K562 (cell line): Measurements from ENCODE around the gene TMEM126B.

Experiments used
- RHOXF2B ChIP-seq: fragments of 250-450 bp; sonication (Bioruptor Pico); conservative IDR thresholded peaks from 2 replicates; pipeline ENCODE4 v1.5.1; 2021
- ZBTB49 ChIP-seq: sonication (generic); formaldehyde crosslinking; IDR thresholded peaks from 2 replicates; pipeline ENCODE4 v1.8.0; 2022; ENCODE audit warnings: missing genetic modification reagents, mild to moderate bottlenecking, borderline replicate concordance
- TF ChIP-seq, protein P1 (sequence below), 3 experiments: fragments of 200-800 bp in 1 of 3; fragments of 250-450 bp in 1 of 3; fragments of 450-650 bp in 1 of 3; sonication (Bioruptor Pico) in 1 of 3; sonication (Bioruptor generic) in 1 of 3; formaldehyde crosslinking in 1 of 3; IDR thresholded peaks; 2 replicates each; pipeline versions ENCODE4 v1.6.1 to v1.8.0; 2016 to 2022; ENCODE audit warnings: mild to moderate bottlenecking in 2 of 3, missing genetic modification characterization in 2 of 3, missing compliant biosample characterization in 1 of 3, moderate library complexity in 1 of 3

DNA sequence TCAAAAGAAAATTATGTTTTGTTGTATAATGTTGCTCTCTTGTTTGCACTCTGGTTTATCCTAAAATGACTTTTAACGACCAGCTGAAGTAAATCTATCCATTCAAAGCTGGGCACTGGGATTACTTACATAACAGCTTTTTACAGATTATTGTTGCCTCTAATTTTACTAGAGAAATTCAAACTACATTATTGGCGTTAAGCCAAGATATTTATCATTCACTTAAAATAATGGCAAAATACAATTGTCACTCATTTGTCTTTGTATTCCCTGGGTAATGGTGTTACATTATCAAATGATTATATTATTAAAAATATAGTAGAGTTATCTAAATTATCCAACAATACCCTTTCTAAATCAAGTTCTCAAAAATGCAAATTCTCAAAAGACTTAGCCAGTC is 31.5 kb upstream of the TMEM126B start:
- no peak for TF ChIP-seq RHOXF2B (CRISPR knock-in tag)
- TF ChIP-seq, protein P1, sequence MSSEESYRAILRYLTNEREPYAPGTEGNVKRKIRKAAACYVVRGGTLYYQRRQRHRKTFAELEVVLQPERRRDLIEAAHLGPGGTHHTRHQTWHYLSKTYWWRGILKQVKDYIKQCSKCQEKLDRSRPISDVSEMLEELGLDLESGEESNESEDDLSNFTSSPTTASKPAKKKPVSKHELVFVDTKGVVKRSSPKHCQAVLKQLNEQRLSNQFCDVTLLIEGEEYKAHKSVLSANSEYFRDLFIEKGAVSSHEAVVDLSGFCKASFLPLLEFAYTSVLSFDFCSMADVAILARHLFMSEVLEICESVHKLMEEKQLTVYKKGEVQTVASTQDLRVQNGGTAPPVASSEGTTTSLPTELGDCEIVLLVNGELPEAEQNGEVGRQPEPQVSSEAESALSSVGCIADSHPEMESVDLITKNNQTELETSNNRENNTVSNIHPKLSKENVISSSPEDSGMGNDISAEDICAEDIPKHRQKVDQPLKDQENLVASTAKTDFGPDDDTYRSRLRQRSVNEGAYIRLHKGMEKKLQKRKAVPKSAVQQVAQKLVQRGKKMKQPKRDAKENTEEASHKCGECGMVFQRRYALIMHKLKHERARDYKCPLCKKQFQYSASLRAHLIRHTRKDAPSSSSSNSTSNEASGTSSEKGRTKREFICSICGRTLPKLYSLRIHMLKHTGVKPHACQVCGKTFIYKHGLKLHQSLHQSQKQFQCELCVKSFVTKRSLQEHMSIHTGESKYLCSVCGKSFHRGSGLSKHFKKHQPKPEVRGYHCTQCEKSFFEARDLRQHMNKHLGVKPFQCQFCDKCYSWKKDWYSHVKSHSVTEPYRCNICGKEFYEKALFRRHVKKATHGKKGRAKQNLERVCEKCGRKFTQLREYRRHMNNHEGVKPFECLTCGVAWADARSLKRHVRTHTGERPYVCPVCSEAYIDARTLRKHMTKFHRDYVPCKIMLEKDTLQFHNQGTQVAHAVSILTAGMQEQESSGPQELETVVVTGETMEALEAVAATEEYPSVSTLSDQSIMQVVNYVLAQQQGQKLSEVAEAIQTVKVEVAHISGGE (CRISPR knock-in tag; IDR thresholded peaks at IDR 0.05), result no peak
- no peak for TF ChIP-seq ZBTB49 (CRISPR knock-in tag)
